K562 (cell line): Measurements from ENCODE around the gene GRIPAP1. TPM values are rescaled to one million over a fixed set of nuclear protein-coding genes. Genes with fewer than 3 reads are reported as not detected.

Experiments used
- ARID3A ChIP-seq: IDR thresholded peaks from 2 replicates; pipeline ENCODE4 v1.6.1; 2012; ENCODE audit warnings: low read depth, low read length, improper control_type of control experiment, borderline replicate concordance
- ATF1 ChIP-seq, 2 experiments: fragments of 450-650 bp in 1 of 2; IDR thresholded peaks; 2 replicates each; pipeline ENCODE4 v1.6.1; 2016; ENCODE audit warnings: missing compliant biosample characterization in 1 of 2, missing genetic modification characterization in 1 of 2
- FOS ChIP-seq: IDR thresholded peaks from 3 replicates; pipeline ENCODE4 v1.6.1; 2011; ENCODE audit not compliant: insufficient read length; ENCODE audit errors: extremely low read depth
- HNRNPLL ChIP-seq: fragments of 200-400 bp; formaldehyde crosslinking; IDR thresholded peaks from 2 replicates; pipeline ENCODE4 v1.6.1; 2017; ENCODE audit warnings: low read length, low read depth, mild to moderate bottlenecking; ENCODE audit not compliant: poor library complexity, severe bottlenecking
- MTA3 ChIP-seq: fragments of 450-650 bp; formaldehyde crosslinking; IDR thresholded peaks from 2 replicates; pipeline ENCODE4 v1.6.1; 2017; ENCODE audit warnings: mild to moderate bottlenecking, borderline replicate concordance
- NRF1 ChIP-seq, 2 experiments: fragments of 450-650 bp; IDR thresholded peaks in 1 of 2; conservative IDR thresholded peaks in 1 of 2; 2 replicates each; pipeline ENCODE4 v1.6.1; 2014; ENCODE audit warnings: mild to moderate bottlenecking in 2 of 2
- NUFIP1 ChIP-seq: fragments of 450-650 bp; IDR thresholded peaks from 2 replicates; pipeline ENCODE4 v1.6.1; 2018; ENCODE audit not compliant: partially characterized antibody
- POLR2A ChIP-seq: fragments of 450-650 bp; conservative IDR thresholded peaks from 2 replicates; pipeline ENCODE4 v1.6.1; 2016
- RBM17 ChIP-seq: fragments of 200-400 bp; formaldehyde crosslinking; IDR thresholded peaks from 2 replicates; pipeline ENCODE4 v1.6.1; 2017; ENCODE audit warnings: low read depth, mild to moderate bottlenecking, low read length, borderline replicate concordance
- SIN3A ChIP-seq, 2 experiments: fragments of 150-350 bp in 1 of 2; IDR thresholded peaks; 2 replicates each; pipeline ENCODE4 v1.6.1; 2011 to 2016; ENCODE audit warnings: borderline replicate concordance in 2 of 2, low read depth in 2 of 2, low read length in 2 of 2, mild to moderate bottlenecking in 2 of 2, moderate library complexity in 2 of 2; ENCODE audit not compliant: control insufficient read depth in 1 of 2
- SIX5 ChIP-seq, 2 experiments: IDR thresholded peaks; 2 replicates each; pipeline ENCODE4 v1.6.1; 2011; ENCODE audit warnings: low read length in 2 of 2, borderline replicate concordance in 1 of 2, low read depth in 1 of 2, mild to moderate bottlenecking in 1 of 2, moderate library complexity in 1 of 2; ENCODE audit not compliant: insufficient read depth in 1 of 2
- SP2 ChIP-seq: IDR thresholded peaks from 2 replicates; pipeline ENCODE4 v1.6.1; 2011; ENCODE audit warnings: mild to moderate bottlenecking, low read depth, low read length, moderate library complexity; ENCODE audit not compliant: poor library complexity, severe bottlenecking; ENCODE audit errors: extremely low read depth
- TEAD4 ChIP-seq, 2 experiments: sonication (generic) in 1 of 2; formaldehyde crosslinking in 1 of 2; IDR thresholded peaks; 2 replicates each; pipeline versions ENCODE4 v1.6.1 to v1.8.0; 2012 to 2022; ENCODE audit warnings: borderline replicate concordance in 1 of 2, inconsistent platforms in 1 of 2, low read length in 1 of 2, mild to moderate bottlenecking in 1 of 2, missing genetic modification reagents in 1 of 2
- ZNF511 ChIP-seq: sonication (generic); formaldehyde crosslinking; IDR thresholded peaks from 2 replicates; pipeline ENCODE4 v1.8.0; 2022; ENCODE audit warnings: mild to moderate bottlenecking, missing genetic modification reagents
- ZNF584 ChIP-seq: fragments of 200-800 bp; sonication (Bioruptor generic); IDR thresholded peaks from 2 replicates; pipeline ENCODE4 v1.6.1; 2016; ENCODE audit warnings: low read depth, mild to moderate bottlenecking, missing genetic modification characterization, missing compliant biosample characterization
- ZNF655 ChIP-seq: fragments of 250-450 bp; sonication (Bioruptor Pico); IDR thresholded peaks from 2 replicates; pipeline ENCODE4 v1.5.0; 2021
- polyA plus RNA-seq, 8 experiments: library from polyadenylated mRNA; depleted of rRNA in 4 of 8; stranded (reverse) in 5 of 8; unstranded in 3 of 8; fragments of >200 nt; fragmentation: Nextera tagmentation in 2 of 8; fragmentation: Illumina TruSeq in 1 of 8; extraction: Ambion mirVana in 2 of 8; extraction: Trizol in 1 of 8; gene quantifications; 2 replicates each; pipeline versions ENCODE4 v1.2.1 to v1.2.3, GENCODE V29; 2011 to 2014; ENCODE audit warnings: inconsistent platforms in 1 of 8, missing spikeins in 1 of 8
- total RNA-seq, 7 experiments: library from RNA; depleted of rRNA in 6 of 7; stranded (reverse); fragments of >200 nt in 6 of 7; fragmentation: Illumina TruSeq in 2 of 7; extraction: Trizol in 2 of 7; gene quantifications; 2 replicates each; pipeline versions ENCODE4 v1.2.1 to v1.2.3, GENCODE V29; 2011 to 2021; ENCODE audit warnings: low replicate concordance in 1 of 7
- TF ChIP-seq, protein P1 (sequence below): sonication (generic); formaldehyde crosslinking; IDR thresholded peaks from 2 replicates; pipeline ENCODE4 v1.9.0; 2022; ENCODE audit warnings: mild to moderate bottlenecking, missing genetic modification reagents
- TF ChIP-seq, protein P2 (sequence below): fragments of 450-650 bp; formaldehyde crosslinking; IDR thresholded peaks from 2 replicates; pipeline ENCODE4 v1.4.0; 2020; ENCODE audit warnings: mild to moderate bottlenecking

Gene GRIPAP1
- total and polyA plus RNA-seq, 9 of the 15 experiments (the other 6 are each of a cell fraction or from before 2014, with no cell fraction given): 4.1 to 41.6 (median 24.0) TPM

- TF ChIP-seq TEAD4 (IDR thresholded peaks at IDR 0.05; ENCODE audit: low read length): peak; percentile 82
- TF ChIP-seq TEAD4 (CRISPR knock-in tag; IDR thresholded peaks at IDR 0.05; ENCODE audit: borderline replicate concordance): no peak
- peak in 1 of 2 experiments; percentile 92; a peak in 3 of 4 replicates for TF ChIP-seq SIN3A (IDR thresholded peaks at IDR 0.05; ENCODE audit: borderline replicate concordance in 2 of 2, control insufficient read depth in 1 of 2, low read depth in 2 of 2, low read length in 2 of 2)
- TF ChIP-seq NRF1 (conservative IDR thresholded peaks at IDR 0.05 in 1 of 2, IDR thresholded peaks at IDR 0.05 in 1 of 2): no peak; a peak in 1 of 4 replicates
- TF ChIP-seq, protein P1, sequence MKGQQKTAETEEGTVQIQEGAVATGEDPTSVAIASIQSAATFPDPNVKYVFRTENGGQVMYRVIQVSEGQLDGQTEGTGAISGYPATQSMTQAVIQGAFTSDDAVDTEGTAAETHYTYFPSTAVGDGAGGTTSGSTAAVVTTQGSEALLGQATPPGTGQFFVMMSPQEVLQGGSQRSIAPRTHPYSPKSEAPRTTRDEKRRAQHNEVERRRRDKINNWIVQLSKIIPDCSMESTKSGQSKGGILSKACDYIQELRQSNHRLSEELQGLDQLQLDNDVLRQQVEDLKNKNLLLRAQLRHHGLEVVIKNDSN (CRISPR knock-in tag): no peak
- TF ChIP-seq ZNF655 (CRISPR knock-in tag): no peak
- no peak; the same call in 1 of the 2 replicates for TF ChIP-seq MTA3
- TF ChIP-seq ATF1 (CRISPR knock-in tag; IDR thresholded peaks at IDR 0.05): no peak
- TF ChIP-seq ATF1 (tag; IDR thresholded peaks at IDR 0.05): 0 out of 2 replicates have a peak, but pooled peaks have one; percentile 14
- TF ChIP-seq, protein P2, sequence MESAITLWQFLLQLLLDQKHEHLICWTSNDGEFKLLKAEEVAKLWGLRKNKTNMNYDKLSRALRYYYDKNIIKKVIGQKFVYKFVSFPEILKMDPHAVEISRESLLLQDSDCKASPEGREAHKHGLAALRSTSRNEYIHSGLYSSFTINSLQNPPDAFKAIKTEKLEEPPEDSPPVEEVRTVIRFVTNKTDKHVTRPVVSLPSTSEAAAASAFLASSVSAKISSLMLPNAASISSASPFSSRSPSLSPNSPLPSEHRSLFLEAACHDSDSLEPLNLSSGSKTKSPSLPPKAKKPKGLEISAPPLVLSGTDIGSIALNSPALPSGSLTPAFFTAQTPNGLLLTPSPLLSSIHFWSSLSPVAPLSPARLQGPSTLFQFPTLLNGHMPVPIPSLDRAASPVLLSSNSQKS (CRISPR knock-in tag): no peak
- TF ChIP-seq RBM17: no peak
- TF ChIP-seq HNRNPLL: peak; percentile 42
- TF ChIP-seq ZNF511 (CRISPR knock-in tag): no peak
- TF ChIP-seq ARID3A: no peak; the same call in 1 of the 2 replicates
- TF ChIP-seq ZNF584 (CRISPR knock-in tag): no peak
- no peak for TF ChIP-seq SIX5 (IDR thresholded peaks at IDR 0.05; ENCODE audit: borderline replicate concordance in 1 of 2, insufficient read depth in 1 of 2, low read depth in 1 of 2, low read length in 2 of 2)
- TF ChIP-seq POLR2A: no peak
- TF ChIP-seq FOS: no peak
- TF ChIP-seq NUFIP1: no peak
- no peak for TF ChIP-seq SP2
Observed at GRCh38 chrX:48940404-48940955, 61.6 kb downstream of the GRIPAP1 start (continued).
